NCI-H1048 (cell line): ENCODE data around the gene AHRR.
"Not testable (repeated sequence)": the region's sequence is repeated elsewhere in the genome, so short reads cannot be mapped to it uniquely, and the experiment has no call there.

Experiments used
- DNase-seq: peaks from one replicate; lab custom pipeline; 2025; lab: John Stamatoyannopoulos, UW

Gene AHRR

DNA sequence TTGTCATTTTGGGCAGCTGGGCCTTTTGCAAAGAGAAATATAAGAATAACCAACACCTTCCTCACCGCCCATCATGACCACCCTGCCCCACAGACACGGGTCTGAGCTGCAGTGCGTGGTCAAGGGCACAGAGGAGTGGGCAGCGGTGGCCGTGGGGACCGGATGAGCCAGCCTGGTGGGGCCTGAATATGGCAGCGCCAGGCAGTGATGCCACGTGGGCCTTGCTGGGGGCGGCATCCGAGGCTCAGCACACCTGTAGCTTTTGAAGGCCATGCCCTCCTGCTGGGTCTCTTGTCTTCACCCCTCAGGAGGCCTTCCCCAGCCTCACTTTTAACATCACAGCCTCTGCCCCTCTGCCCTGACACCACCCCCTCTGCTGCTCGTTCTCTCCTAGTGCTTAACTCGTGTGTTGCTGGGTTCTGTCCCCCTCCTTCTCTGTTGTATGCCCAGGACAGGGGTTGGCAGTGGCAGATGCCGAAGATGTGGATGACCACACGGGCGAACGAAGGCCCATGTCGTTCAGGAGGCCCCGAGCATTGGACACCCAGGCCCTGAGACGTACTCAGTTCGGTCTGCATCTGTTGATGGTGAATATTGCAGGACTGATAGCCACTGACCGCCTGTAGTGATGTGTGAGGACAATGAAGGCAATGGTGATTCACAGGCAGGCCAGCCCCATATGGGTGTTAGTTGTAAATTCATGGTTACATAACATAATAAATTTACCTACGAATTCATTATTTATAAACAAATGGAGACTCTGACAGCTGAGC, 46.0 kb downstream of the AHRR start:
- DNase-seq = no peak

DNA sequence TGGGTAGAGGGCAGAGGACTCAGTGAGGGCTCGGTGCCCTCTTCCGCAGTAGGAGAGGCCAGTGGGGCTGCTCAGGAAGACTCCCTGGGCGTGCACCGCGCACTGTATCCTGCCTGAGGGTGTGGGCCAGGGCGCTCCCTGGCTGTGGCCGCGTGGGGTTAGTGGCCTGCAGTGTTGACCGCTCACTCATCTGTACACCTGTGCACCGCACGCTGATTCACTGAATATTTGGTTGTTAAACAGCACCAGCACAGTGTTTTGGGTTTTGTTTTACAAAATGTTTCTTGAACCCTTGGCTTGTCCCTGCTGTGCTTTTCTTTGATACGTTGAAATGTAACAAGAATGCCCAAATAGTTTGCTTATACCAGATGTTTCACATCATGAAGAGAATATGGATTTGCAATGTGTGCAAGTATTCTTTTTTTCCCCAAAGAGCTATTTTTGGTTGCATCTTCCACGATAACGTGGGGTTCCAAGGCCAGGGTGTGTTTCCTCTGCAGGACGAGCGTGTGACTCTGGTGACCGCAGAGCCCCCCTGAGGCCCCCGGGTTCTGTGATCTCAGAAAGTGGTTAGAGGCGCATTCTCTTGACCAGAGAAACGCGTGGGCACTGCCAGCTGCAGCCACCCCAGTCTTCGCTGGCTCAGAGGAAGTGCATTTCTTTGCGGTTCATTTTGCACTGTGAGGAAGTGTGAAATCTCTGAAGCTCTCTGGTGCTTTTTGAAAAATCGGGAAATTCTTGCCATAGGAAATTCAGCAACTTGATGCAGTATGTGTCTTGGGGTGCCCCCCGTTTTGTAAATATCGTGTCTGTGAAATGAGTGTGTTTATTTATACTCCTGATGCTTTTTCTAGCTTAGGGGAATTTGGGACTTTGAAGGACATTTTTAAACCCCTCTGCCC, 46.9 kb downstream of the AHRR start:
- DNase-seq = no peak

DNA sequence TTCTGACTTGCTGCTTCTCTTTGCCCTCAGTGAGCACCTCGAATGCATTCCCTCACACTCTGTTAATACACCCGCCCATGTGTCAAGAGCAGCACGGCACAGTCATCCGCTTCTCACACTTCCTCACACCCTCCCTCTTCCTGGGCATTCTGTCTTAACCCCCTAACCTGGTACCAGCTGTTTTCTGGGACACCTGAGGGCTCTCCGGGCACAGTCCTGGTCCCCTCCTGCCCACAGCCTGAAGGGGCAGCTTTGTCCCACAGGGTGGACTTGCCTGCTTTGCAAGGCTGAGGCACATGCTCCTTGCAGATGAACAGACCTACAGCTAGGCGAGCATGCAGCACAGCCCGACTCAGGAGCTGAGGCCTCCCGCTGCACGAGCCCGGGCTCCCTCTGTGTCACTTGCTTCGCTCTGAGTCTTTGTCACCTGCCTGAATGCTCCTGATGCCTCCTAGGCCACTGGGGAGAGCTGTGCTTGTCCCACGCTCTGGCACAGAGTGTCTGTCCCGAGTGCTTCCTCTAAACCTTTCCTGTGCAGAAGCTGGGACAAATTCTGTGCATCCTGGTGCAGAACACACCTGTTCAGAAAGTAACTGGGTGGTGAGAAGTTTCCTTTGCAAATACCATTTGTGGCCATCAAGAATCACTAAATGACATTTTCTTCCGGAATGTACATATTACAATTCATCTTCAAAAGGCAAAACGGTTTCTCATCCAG, 47.8 kb downstream of the AHRR start:
- DNase-seq = no peak

DNA sequence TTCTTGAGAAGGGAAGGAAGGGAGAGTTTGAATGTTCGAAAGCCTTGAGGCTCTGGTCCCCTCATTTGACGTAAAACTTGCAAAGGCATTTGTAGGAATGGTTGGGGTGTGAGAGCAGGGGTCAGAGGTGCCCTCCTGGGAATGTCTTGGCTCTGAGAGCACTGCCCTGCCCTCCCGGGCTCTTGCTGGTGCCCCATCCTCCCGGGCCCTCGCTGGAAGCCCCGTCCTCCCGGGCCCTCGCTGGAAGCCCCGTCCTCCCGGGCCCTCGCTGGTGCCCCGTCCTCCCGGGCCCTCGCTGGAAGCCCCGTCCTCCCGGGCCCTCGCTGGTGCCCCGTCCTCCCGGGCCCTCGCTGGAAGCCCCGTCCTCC, 48.3 kb downstream of the AHRR start:
- DNase-seq = not testable (repeated sequence)

DNA sequence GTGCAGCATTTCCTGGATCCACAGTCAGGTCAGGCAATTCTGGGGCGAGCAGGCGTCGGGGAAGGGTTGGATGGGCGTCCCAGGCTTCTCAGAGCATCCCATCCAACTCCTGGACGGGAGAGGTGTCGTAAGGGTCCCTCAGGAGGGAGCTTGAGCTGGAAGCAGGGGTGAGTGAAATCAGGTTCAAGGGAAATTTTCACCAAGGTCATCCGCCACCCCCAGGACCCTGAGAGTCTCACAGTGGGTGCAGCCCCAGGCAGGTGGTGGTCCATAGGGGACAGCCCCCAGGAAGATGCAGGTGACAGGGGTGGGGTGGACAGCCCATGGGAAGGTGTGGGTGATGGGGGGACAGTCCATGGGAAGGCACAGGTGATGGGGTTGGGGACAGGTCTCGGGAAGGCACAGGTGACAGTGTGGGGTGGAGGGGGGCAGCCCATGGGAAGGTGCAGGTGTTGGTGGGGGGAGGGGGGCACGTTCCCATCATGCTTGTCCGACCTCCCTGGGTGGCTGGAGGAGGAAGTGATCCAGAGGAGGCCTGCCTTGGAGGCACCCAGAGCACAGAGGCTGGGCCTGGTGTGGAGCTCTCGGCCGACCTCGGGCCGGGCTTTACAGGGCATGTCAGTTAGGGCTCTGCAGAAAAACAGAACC, 48.9 kb downstream of the AHRR start:
- DNase-seq = no peak

DNA sequence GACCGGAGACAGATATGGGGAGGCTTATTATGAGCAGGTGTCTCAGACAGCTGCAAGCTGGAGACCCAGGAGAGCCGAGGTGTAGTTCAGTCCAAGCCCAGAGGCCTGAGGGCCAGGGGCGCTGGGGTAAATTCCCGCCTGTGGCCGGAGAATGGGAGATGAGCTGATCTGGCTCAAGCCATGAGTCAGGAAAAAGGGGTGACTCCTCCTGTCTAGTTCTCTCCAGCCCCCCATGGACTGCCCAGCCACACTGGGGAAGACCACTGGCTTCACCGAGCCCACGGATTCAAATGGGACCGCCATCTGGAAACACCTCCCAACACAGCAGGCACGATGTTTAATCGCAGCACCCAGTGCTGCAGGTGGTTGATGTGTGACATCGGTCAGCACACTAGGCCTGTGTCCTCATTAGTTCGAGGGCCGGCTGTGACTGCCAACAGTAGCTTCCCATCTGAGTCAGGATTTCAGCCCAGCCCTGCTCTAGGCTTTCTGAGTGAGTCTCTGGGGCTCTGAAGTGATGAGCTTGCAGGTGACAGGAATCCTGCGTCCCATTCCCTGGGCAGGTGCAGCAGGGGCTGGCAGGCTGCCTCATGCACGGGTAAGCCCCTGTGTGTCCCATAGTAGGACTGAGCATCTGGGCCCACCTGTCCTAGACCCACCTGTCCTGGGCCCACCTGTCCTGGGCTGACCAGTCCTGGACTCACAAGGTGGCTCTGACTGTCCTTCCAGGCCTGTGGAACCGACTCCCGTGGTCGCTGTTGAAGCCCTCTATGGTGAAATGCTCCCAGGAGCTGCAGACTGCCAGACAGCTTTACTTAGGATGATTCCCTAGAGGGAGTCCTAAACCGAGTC, 49.7 kb downstream of the AHRR start:
- DNase-seq = no peak

DNA sequence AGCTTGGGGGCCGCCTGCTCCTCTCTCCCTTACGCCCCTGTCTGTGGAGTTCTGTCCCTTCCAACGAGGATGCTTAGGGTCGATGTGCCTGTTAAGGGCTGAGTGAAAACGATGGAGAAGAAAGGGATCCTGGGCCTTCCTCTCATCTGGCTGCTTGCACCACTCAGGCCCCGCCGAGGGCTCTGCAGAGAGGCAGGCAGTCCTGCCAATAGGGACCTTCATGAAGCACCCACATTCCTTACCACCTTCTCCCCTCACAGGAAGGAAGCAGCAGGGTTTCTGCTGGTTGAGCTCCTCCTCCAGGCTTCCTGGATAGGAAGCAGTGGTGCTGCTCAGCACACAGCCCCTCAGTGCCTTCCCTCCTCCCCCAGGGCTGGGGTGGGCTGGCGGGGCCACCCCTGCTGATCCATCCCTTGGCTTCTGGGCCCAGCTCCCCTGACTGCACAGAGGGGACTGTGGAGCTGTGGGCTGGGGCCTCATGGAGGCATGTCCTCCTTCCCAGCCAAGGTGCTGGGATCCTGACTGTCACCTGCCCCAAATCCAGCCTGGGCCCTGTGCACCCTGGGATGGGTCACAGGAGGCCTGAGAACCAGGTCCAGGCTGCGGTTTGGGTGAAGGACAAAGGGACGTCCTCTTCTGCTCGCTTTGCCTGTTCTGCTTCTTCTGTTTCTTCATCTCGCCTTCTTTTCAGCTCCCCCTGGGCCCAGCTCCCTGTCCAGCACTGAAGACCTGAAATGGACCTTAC, 50.5 kb downstream of the AHRR start:
- DNase-seq = no peak

DNA sequence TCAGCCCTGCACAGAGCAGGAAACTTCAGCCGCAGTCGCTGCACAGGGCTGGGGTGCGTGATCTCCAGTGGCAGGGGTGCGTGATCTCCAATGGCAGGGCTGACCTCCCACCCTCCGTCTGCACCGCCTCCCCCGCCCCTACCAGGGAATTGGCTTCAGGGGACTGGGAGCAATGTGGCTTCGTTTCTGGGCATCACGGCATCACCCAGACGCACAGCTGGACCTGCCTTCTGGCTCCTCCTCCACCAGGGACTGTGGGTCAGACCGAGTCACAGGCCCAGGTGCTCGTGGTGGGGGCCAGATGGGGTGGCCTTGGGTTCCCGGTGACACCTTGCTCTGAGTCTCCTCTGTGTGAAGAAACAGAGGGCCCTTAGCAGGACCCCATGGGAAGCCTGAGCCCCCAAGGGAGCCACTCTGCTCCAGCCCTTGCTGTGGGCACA, 51.1 kb downstream of the AHRR start:
- no peak for DNase-seq

DNA sequence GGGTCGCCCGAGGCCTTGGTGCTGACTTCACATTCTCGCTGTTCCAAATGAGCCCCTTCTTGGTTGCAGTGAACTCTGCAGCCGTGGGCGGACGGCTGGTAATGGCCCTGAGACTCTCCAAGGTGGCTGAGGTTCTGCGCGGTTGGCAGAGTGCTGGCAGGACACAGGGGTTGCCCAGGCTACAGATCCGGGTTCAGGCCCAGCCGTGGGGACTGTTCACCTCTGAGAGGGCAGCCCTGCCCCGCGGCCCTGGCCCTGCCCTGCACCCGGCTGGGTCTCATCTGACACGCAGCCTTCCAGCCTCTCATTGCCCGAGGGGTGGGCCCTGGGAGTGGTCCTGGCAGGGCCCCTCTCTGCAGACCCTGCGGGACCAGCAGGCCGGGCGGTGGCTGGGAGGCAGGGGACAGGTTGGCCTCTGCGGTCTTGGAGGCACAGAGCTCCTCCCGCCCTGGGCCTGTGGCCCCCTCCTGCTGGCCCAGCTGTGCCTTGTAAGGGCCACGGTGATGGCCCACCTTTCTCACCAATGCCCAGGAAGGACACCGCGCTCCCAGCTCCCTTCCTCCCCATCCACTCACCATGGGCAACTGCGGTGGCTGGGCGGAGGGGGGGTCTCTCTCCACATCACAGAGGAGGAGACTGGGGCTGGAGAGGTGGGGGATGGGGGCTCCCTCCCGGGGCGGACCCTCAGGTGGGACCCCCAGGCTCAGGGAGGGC, 51.6 kb downstream of the AHRR start:
- DNase-seq = no peak

DNA sequence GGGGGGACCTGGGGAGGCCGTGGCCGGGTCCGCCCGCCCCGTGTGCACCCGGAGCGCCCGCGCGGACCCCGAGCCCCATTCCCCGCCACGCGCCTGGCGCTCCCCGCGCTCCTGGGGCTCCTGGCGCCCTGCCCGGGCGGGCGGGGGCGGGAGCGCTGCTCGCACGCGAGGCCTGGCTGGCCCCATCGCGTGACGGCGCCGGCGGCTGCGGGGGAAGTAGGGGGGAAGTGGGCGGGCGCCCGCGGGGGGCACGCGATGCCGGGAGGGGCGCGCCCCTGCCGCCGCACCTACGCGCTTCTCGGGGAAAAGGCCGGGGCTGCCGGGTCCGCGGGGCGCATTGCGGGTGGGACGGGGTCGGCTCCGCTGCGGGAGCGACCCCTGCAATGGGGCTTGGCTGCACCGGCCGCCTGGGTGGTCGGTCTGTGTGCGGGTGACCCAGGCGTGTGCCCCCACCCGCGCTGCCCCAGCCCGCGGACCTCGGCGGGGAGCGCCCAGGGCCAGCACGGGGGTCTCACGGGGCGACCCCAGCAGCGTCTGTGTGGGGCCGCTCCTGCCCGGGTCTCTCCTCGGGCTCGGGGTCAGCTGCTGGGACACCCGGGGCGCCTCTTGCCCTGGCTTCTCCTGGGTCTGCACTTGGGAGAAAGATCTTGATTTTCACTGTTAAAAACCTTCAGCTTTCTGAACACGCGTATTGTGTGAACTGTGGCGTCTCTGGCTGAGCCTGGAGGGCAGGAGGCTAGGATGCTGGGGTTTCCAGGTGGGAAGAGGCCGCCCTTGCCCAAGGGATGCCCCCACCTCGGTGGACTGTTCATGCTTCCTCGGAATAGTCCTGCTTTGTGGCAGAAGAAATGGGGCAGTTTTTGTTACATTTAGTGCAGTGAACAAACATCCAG, 52.4 kb downstream of the AHRR start:
- peak; percentile 25 for DNase-seq

DNA sequence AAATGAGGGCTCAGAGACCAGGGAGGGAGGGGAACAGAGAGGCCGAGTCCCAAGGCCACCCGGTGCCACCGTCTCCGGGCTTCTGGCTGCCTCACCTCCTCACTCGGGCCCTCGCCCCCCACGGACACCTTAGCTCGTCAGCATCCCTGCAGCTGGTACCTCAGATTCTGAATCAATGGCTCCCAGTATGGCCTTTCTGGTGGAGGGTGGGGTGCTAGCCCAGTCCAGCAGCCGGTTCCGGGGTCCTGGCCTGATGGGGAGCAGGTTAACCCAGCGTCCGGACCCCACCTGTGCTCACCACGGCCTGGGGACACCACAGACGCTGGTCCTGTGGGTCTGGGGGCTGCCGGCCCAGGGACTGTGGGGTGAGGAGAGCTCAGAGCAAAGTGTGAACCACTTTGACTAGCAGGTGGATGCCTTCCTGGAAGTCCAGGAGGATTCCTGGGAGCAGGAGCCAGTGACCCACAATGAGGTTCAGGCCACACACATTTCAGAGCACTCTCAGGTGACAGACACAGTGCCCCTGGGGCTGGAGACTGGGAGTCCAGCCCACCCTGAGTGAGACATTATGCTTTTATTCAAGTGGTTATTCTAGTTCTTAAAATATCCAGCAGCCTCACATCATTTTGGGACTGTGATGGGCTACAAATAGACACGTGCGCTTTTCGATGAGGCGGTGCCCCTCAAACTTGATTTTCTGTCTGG, 53.3 kb downstream of the AHRR start:
- no peak for DNase-seq

DNA sequence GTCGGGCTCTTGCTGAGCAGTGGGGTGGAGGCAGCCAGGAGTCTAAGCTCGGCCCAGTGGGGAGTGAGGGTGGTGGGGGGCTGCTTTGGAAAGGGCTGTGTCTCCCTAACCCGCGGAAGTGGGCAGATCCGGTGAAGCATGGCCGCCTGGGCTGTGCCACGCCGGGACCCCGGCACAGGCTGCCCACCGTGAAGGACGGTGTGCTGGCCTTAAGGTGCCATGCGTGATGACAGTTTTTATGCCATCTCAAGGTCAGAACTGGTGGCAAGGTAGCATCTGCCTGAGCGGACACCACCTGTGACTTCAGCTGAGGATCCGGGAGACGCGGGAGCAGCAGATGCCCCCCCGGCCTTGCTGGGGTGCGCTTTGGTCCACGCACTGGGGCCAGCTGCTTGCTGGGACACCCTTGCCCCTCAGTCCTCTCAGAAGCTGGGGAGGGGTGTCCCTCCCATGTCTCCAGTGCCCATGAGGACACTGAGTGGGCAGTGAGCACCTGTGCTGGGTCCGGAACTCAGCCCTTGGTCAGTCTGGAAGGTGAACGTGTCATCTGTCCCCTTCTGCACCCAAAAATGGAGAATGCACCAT, 53.9 kb downstream of the AHRR start:
- no peak for DNase-seq

DNA sequence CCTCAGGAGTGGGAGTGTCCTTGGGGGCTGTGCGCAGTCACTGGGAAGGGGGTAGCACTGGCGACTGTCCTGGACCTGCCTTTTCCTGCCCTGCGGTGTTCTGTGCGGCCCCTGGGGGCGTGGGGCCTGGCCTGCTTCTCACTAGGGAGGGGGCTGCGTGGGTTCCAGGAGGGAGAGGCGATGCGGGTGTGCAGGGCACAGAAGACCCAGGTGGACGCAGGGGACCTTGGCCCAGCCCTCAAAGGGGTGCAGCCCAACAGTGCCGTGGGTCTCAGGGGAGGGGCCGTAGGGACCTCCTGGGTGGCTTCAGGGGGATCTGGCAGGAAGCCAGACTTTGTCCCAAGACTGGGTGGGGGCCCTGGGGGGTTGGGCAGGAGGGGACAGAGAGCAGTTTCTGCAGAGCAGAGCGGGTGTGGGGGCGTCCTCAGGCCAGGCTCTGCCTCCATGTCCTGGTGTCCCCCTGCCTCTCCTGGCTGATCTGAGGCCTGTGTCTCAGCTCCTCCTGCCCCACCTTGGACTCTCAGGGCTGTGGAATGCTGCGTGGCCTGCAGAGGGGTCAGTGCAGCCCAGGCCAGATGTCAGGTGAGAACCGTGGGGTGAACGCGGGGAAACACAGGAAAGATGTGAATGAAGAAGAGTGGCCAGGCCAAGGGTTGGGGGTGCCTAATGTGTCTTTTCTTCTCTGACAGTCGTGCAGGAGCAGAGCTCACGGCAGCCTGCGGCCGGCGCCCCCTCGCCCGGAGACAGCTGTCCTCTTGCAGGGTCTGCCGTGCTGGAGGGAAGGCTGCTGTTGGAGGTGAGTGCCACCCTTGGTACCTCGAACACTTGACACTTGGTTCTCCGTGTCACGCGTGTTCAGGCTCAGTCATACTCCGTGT, 54.6 kb downstream of the AHRR start:
- no peak for DNase-seq

DNA sequence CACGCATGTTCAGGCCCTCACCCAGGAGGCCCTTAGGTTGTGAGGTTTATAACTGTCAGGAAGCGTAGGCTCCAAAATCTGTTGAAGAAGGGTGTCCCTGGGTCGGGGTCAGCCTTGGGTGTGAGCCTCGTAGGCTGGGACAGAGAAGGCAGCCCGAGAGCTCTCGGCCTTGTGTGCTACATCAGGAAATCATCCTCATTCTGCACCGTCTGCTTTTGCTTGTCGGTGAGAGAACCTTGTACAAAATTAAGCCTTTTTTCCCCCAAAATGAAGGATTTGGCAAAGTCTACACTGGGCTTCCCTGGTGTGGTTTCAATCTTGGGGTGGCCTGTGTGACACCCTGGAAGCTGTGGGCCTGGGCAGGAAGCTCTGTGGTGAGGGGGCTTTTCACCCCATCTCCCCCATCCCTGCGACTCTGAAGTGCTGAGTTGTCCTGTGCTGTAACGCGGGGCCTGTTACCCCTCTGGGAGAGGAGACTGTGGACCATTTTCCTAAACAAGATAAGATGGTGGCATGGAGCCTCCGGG, 55.3 kb downstream of the AHRR start:
- DNase-seq = no peak

DNA sequence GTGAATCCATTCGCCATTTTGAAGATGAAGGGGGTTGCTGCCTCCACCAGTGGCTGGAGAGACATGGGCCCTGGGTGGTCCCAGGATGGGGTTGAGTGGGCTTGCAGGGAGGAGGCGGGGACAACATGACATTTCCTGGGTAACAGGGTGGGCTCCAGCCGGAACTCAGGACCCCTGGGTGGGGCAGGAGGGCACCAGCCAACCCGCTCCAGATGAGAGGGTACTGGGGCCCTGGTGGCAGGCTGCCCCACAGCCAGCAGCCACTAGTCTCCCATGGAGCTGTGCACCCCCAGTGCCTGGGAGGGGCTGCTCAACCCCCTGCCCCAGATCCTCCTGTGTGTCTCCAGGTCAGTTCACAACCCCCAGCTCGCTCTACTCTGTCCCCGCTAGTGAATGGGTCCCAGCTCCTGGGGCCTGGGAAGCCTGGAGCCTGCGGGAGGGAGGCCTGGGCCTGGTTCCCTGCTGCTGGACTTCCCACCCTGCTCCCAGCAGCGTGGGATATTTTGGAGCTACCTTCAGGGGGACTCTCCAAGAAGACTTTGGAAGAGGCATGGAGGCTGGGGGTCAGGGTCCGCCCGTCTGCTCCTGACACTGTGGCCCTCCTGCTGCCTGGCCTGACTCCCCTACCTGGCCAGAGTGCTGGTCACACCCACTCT, 55.9 kb downstream of the AHRR start:
- no peak for DNase-seq
